ENCODE measurements around the gene MYDGF. TPM values are rescaled to one million over a fixed set of nuclear protein-coding genes. Genes with fewer than 3 reads are reported as not detected.
A peak's percentile ranks its signal among the peaks of the same experiment; 100 is the strongest.
"Not testable (repeated sequence)": the region's sequence is repeated elsewhere in the genome, so short reads cannot be mapped to it uniquely, and the experiment has no call there.

The MYDGF gene
- total and polyA plus RNA-seq, 7 experiments from 2014 or later = 28.1 to 105 (median 32.4) TPM

DNA sequence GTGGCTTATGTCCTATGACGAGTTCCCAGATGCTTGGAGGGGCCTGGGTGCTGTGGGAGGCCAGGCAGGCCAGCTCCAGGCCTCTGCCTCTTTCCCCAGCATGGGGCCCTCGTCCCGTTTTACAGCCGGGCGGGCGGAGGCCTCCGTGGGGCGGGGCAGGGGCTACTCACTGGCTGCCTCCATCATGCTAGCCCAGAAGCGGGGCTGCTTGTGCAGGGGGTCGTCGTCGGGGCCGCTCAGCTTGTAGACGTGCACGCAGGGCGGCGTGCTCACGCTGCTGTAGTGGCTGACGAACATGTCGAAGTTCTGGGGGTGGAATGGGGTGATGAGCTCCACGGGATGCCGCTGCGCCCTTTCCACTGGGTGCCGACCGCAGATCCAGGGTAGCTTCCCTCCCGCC, 18.4 kb upstream of the MYDGF start:
- H3K36me3 ChIP-seq (ENCODE audit: control insufficient read depth in 2 of 3, insufficient read depth in 3 of 3, low read length in 3 of 3) = peaks cover 0 to 93% (median 0%) of the 10 kb centered on the region in 3 experiments
- ATAC-seq (no peak), DNase-seq (no peak)
- POLR2A ChIA-PET = no interaction called here
- no peak overlapping the region for H3K4me3 Mint-ChIP-seq
- no peak overlapping the region for H3K27ac Mint-ChIP-seq
- no peaks in the 10 kb centered on the region for H3K4me1 Mint-ChIP-seq
- no peaks in the 10 kb centered on the region for H3K27me3 Mint-ChIP-seq
- peaks cover 0 to 4% (median 0%) of the 10 kb centered on the region in 11 donors for H3K9me3 Mint-ChIP-seq
- CTCF ChIA-PET = no interaction called here
- H3K27ac ChIP-seq (ENCODE audit: low read depth, low read length) = no peak overlapping the region
- intact Hi-C loops (cut with micrococcal nuclease) = no loop called here
- no peak overlapping the region for H3K4me3 ChIP-seq (ENCODE audit: low read length)
- H3K9me3 ChIP-seq (ENCODE audit: control insufficient read depth in 2 of 3, low read length in 3 of 3) = no peaks in the 10 kb centered on the region
- no peaks in the 10 kb centered on the region for H3K4me1 ChIP-seq (ENCODE audit: control insufficient read depth in 2 of 2, insufficient read depth in 2 of 2, low read length in 2 of 2)
- H3K36me3 Mint-ChIP-seq = peaks cover 4 to 22% (median 5%) of the 10 kb centered on the region in 5 donors
- no peaks in the 10 kb centered on the region for H3K27me3 ChIP-seq (ENCODE audit: control insufficient read depth in 2 of 2, insufficient read depth in 2 of 2, low read length in 2 of 2)

DNA sequence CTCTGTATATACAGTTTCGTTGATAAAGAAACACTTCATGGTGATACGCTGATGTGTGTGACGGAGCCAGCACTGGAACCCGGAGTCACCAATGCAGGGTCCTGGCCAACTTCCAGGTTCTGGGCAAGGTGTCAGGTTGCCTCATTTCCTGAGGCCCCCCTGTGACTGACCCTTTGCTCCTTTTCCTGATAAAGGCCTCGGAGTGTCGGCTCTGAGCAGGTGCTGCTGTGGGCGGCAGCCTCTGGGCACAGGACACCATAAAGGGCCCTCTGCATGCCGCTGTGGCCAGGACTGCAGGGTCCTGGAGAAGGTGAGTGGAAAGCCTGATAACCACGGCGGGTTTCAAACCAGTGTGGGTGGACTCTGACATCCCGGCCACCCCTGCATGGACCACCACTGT, 17.3 kb upstream of the MYDGF start:
- H3K4me3 ChIP-seq (ENCODE audit: low read length) = no peak overlapping the region
- intact Hi-C loops (cut with micrococcal nuclease) = no loop called here
- ATAC-seq (no peak), DNase-seq (no peak)
- ChIA-PET POLR2A (no interaction called here), CTCF (no interaction called here)
- peaks cover 0 to 91% (median 2%) of the 10 kb centered on the region in 3 experiments for H3K36me3 ChIP-seq (ENCODE audit: control insufficient read depth in 2 of 3, insufficient read depth in 3 of 3, low read length in 3 of 3)
- H3K9me3 Mint-ChIP-seq = peaks cover 0 to 4% (median 0%) of the 10 kb centered on the region in 11 donors
- no peak overlapping the region for H3K4me3 Mint-ChIP-seq
- H3K4me1 Mint-ChIP-seq = no peaks in the 10 kb centered on the region
- no peaks in the 10 kb centered on the region for H3K27me3 ChIP-seq (ENCODE audit: control insufficient read depth in 2 of 2, insufficient read depth in 2 of 2, low read length in 2 of 2)
- H3K27ac ChIP-seq (ENCODE audit: low read depth, low read length) = no peak overlapping the region
- peaks cover 4 to 18% (median 5%) of the 10 kb centered on the region in 5 donors for H3K36me3 Mint-ChIP-seq
- no peak overlapping the region for H3K27ac Mint-ChIP-seq
- no peaks in the 10 kb centered on the region for H3K9me3 ChIP-seq (ENCODE audit: control insufficient read depth in 2 of 3, low read length in 3 of 3)
- H3K27me3 Mint-ChIP-seq = no peaks in the 10 kb centered on the region
- no peaks in the 10 kb centered on the region for H3K4me1 ChIP-seq (ENCODE audit: control insufficient read depth in 2 of 2, insufficient read depth in 2 of 2, low read length in 2 of 2)

DNA sequence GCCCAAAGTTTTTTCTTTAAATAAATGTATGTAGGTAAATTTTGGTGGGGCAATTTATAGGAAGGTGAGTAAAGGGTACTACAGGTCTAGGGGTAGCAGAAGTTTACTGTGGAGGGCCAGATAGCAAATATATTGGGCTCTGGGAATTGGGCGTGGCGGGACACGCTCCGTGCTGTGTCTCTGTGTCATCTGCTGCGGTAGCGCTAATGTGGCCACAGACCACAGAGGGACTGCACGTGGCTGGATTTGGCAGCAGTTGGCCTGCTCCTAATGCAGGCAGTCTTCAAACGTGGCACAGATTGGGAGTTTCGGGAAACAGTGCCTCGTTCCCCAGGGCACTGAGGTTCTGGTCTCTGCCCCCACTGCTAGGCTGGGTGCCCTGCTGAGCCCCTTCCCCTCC, 16.6 kb upstream of the MYDGF start:
- peaks cover 4 to 17% (median 5%) of the 10 kb centered on the region in 5 donors for H3K36me3 Mint-ChIP-seq
- no peak for ATAC-seq
- CTCF ChIA-PET = no interaction called here

DNA sequence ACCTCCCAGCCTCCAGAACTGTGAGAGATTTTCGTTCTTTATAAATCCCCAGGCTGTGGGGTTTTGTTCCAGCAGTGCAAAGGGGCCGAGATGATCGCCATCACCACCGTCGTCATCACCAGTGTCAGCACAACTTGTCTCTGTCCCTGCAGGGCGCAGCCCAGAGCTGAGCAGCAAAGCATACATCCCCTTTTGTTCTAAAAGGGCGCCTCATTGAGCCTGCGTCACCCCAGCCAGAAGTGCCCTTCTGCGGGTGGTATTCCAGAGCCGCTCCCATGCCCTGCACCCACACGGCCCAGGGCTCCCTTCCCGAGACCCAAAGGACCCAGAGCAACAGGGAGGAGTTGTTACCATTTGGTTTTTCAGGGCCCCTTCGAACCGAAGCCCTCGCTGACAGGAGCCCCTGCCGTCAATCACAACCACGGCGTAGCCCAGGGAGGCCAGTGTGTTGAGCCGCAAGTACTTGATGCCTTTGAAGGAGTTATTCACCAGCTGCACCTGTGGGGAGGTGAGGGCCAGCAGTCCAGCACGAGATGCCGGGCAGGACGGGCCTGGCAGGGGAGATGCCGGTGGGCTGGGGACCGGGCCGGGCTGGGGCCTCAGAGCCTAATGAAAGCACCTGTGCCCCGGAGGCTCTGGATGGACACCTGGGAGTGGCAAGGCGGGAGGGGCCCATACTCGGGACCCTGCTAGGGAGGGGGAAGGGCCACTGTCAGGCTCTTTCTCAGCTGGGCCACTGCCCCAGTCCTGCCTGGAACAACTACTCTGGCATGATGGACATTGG, 14.4 kb upstream of the MYDGF start:
- POLR2A ChIA-PET = no interaction called here
- no peak overlapping the region for H3K4me3 ChIP-seq (ENCODE audit: low read length)
- H3K27ac ChIP-seq (ENCODE audit: low read depth, low read length) = no peak overlapping the region
- H3K9me3 ChIP-seq (ENCODE audit: control insufficient read depth in 2 of 3, low read length in 3 of 3) = no peaks in the 10 kb centered on the region
- Mint-ChIP-seq H3K27me3 (no peaks in the 10 kb centered on the region), H3K36me3 (peaks cover 0 to 21% (median 0%) of the 10 kb centered on the region in 5 donors), H3K4me3 (no peak overlapping the region), H3K9me3 (peaks cover 0 to 2% (median 0%) of the 10 kb centered on the region in 11 donors), H3K27ac (no peak overlapping the region), H3K4me1 (no peaks in the 10 kb centered on the region)
- DNase-seq = no peak
- intact Hi-C loops (cut with micrococcal nuclease) = no loop called here
- H3K4me1 ChIP-seq (ENCODE audit: control insufficient read depth in 2 of 2, insufficient read depth in 2 of 2, low read length in 2 of 2) = no peaks in the 10 kb centered on the region
- ATAC-seq = no peak
- CTCF ChIA-PET = no interaction called here
- no peaks in the 10 kb centered on the region for H3K27me3 ChIP-seq (ENCODE audit: control insufficient read depth in 2 of 2, insufficient read depth in 2 of 2, low read length in 2 of 2)
- H3K36me3 ChIP-seq (ENCODE audit: control insufficient read depth in 2 of 3, insufficient read depth in 3 of 3, low read length in 3 of 3) = peaks cover 0 to 85% (median 4%) of the 10 kb centered on the region in 3 experiments

More for the DNA sequence above, 16.6 kb upstream of the MYDGF start:
- POLR2A ChIA-PET = no interaction called here
- Mint-ChIP-seq H3K27ac (peak overlapping the region in 1 of 9 donors; percentile 55), H3K27me3 (no peaks in the 10 kb centered on the region), H3K9me3 (peaks cover 0 to 4% (median 0%) of the 10 kb centered on the region in 11 donors), H3K4me3 (no peak overlapping the region), H3K4me1 (no peaks in the 10 kb centered on the region)
- DNase-seq = no peak
- H3K4me3 ChIP-seq (ENCODE audit: low read length) = no peak overlapping the region
- no peaks in the 10 kb centered on the region for H3K4me1 ChIP-seq (ENCODE audit: control insufficient read depth in 2 of 2, insufficient read depth in 2 of 2, low read length in 2 of 2)
- peaks cover 0 to 91% (median 4%) of the 10 kb centered on the region in 3 experiments for H3K36me3 ChIP-seq (ENCODE audit: control insufficient read depth in 2 of 3, insufficient read depth in 3 of 3, low read length in 3 of 3)
- no peak overlapping the region for H3K27ac ChIP-seq (ENCODE audit: low read depth, low read length)
- H3K27me3 ChIP-seq (ENCODE audit: control insufficient read depth in 2 of 2, insufficient read depth in 2 of 2, low read length in 2 of 2) = no peaks in the 10 kb centered on the region
- no peaks in the 10 kb centered on the region for H3K9me3 ChIP-seq (ENCODE audit: control insufficient read depth in 2 of 3, low read length in 3 of 3)
- intact Hi-C loops (cut with micrococcal nuclease) = no loop called here

DNA sequence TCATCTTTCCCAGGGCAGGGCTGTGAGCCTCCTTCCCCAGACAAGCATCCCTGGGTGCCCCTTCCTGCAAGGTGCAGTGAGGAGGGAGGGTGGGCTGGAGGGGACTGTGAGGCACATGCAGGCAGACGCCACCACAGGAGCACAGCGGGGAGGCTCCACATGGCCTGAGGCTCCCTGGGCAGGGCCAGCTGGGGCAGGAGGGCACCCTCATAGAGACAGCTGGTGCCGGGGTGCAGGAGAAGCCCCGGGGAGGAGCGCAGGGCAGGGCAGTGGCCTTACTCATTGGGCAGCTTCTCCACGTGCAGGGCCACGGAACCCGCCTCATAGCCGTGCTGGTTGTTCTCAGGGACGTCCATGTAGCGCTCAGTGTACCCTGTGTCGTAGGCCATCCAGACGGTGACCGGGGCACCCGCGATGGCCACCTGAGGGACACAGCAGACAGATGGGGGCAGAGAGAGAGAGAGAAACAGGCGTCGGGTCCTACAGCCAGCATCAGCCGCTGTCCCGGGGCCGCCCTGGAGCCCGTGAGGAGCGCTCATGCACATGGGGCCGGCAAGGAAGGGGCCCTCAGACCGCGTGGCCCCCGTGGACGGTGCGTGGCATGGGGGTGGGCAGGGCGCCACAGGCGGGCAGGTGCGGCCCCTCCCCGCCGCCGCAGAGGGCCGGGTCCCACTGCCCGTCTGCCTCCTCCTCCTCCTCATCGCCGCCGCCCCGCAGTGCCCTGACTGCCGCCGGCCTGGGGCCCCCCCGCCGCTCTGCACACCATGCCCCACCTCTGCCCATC, 12.5 kb upstream of the MYDGF start:
- no peaks in the 10 kb centered on the region for H3K9me3 ChIP-seq (ENCODE audit: control insufficient read depth in 2 of 3, low read length in 3 of 3)
- no peaks in the 10 kb centered on the region for H3K27me3 ChIP-seq (ENCODE audit: control insufficient read depth in 2 of 2, insufficient read depth in 2 of 2, low read length in 2 of 2)
- Mint-ChIP-seq H3K4me3 (no peak overlapping the region), H3K9me3 (peaks cover 0 to 2% (median 0%) of the 10 kb centered on the region in 11 donors), H3K27me3 (no peaks in the 10 kb centered on the region), H3K4me1 (peaks cover 0 to 2% (median 0%) of the 10 kb centered on the region in 7 donors), H3K36me3 (peaks cover 0 to 25% (median 0%) of the 10 kb centered on the region in 5 donors), H3K27ac (no peak overlapping the region)
- intact Hi-C loops (cut with micrococcal nuclease) = no loop called here
- no peak overlapping the region for H3K4me3 ChIP-seq (ENCODE audit: low read length)
- ChIA-PET CTCF (no interaction called here), POLR2A (no interaction called here)
- H3K36me3 ChIP-seq (ENCODE audit: control insufficient read depth in 2 of 3, insufficient read depth in 3 of 3, low read length in 3 of 3) = peaks cover 0 to 86% (median 4%) of the 10 kb centered on the region in 3 experiments
- no peaks in the 10 kb centered on the region for H3K4me1 ChIP-seq (ENCODE audit: control insufficient read depth in 2 of 2, insufficient read depth in 2 of 2, low read length in 2 of 2)
- DNase-seq (no peak), ATAC-seq (no peak)
- no peak overlapping the region for H3K27ac ChIP-seq (ENCODE audit: low read depth, low read length)

DNA sequence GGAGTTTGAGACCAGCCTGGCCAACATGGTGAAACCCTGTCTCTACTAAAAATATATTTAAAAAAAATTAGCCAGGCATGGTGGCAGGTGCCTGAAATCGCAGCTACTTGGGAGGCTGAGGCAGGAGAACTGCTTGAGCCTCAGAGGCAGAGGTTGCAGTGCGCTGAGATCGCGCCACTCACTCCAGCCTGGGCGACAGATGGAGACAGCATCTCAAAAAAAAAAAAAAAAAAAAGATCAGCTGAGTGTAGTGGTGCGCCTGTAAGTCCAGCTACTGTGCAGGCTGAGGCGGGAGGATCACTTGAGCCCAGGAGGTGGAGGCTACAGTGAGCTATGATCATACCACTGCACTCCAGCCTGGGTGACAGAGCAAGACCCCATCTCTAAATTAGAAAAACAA, 9.9 kb upstream of the MYDGF start:
- H3K4me1 ChIP-seq (ENCODE audit: control insufficient read depth in 2 of 2, insufficient read depth in 2 of 2, low read length in 2 of 2); H3K27ac ChIP-seq (ENCODE audit: low read depth, low read length); H3K27me3 Mint-ChIP-seq; H3K4me1 Mint-ChIP-seq; DNase-seq; H3K4me3 Mint-ChIP-seq; H3K9me3 ChIP-seq (ENCODE audit: control insufficient read depth in 2 of 3, low read length in 3 of 3); H3K27me3 ChIP-seq (ENCODE audit: control insufficient read depth in 2 of 2, insufficient read depth in 2 of 2, low read length in 2 of 2); POLR2A ChIA-PET; H3K4me3 ChIP-seq (ENCODE audit: low read length); intact Hi-C loops (cut with micrococcal nuclease); ATAC-seq; H3K27ac Mint-ChIP-seq; H3K9me3 Mint-ChIP-seq: not testable (repeated sequence)
- H3K36me3 Mint-ChIP-seq = peaks cover 0 to 26% (median 0%) of the 10 kb centered on the region in 5 donors
- CTCF ChIA-PET = interaction anchor here (0.6 kb wide), 2 partner anchors 194 to 1221 kb away, joined by 3 read pairs; no protein-coding TSS in a partner anchor
- H3K36me3 ChIP-seq (ENCODE audit: control insufficient read depth in 2 of 3, insufficient read depth in 3 of 3, low read length in 3 of 3) = peaks cover 0 to 77% (median 4%) of the 10 kb centered on the region in 3 experiments
